GM10248 (cell line): Measurements from ENCODE around the gene C1orf56.
A peak's percentile ranks its signal among the peaks of the same experiment; 100 is the strongest.

Experiments
- CTCF ChIA-PET: fragments of 300-600 bp; sonication (Branson Sonifier 250); formaldehyde crosslinking; extraction: SDS; loops from one replicate; lab custom pipeline; 2021; ENCODE audit warnings: antibody characterized with exemption; lab: Yijun Ruan, JAX
- POLR2A ChIA-PET: fragments of 350-650 bp; sonication (Branson Sonifier 250); formaldehyde crosslinking; extraction: SDS; loops from one replicate; lab custom pipeline; 2020; ENCODE audit warnings: antibody characterized with exemption; lab: Yijun Ruan, JAX
- DNase-seq: peaks from one replicate; pipeline ENCODE4 v3.0.0; 2012; ENCODE audit errors: extremely low spot score
- CTCF ChIP-seq: IDR thresholded peaks from 2 replicates; pipeline ENCODE4 v1.5.1; 2012; ENCODE audit warnings: mild to moderate bottlenecking, low read depth; ENCODE audit errors: extremely low read depth, missing control alignments, control extremely low read depth

C1orf56 gene

GRCh38 chr1:151047591-151047924, at the start of gene C1orf56:
TSS of gene C1orf56 (plus strand) at chr1:151047751. CDS start at chr1:151047848, 97 bp downstream.
- DNase-seq: peak; percentile 87
- ChIA-PET CTCF (interaction anchor here (0.7 to 6.8 kb wide), 13 partner anchors 12 to 283 kb away, joined by 3 to 69 read pairs (median 3); partner anchors contain the start of genes CDC42SE1, GABPB2, MINDY1 and MLLT11), POLR2A (interaction anchor here (1.1 to 1.6 kb wide), 2 partner anchors 10 to 11 kb away, joined by 3 to 4 read pairs; no protein-coding TSS in a partner anchor)
- TF ChIP-seq CTCF: no peak

- CTCF ChIA-PET: interaction anchor here (0.9 to 9.7 kb wide), 8 partner anchors 8 to 742 kb away, joined by 3 to 158 read pairs (median 6); partner anchors contain the start of genes ANXA9, CERS2, MINDY1 and TNFAIP8L2
- no peak for DNase-seq
- TF ChIP-seq CTCF: no peak
- POLR2A ChIA-PET: interaction anchor here (1.0 kb wide), 1 partner anchor 9 kb away, joined by 3 read pairs; the partner anchor contains the start of gene MINDY1
These were observed 49.6 kb upstream of the C1orf56 start for GRCh38 chr1:150997949-150998348.

GRCh38 chr1:150999051-150999674, 48.4 kb upstream of the C1orf56 start:
- no peak for TF ChIP-seq CTCF
- POLR2A ChIA-PET: interaction anchor here (1.1 kb wide), 1 partner anchor 420 kb away, joined by 6 read pairs; the partner anchor contains the start of gene MCL1
- CTCF ChIA-PET: interaction anchor here (0.9 to 9.7 kb wide), 7 partner anchors 15 to 743 kb away, joined by 3 to 158 read pairs (median 4); partner anchors contain the start of genes ANXA9 and CERS2
- no peak for DNase-seq

GRCh38 chr1:150999926-151000325, 47.6 kb upstream of the C1orf56 start:
- TF ChIP-seq CTCF: no peak
- ChIA-PET CTCF (interaction anchor here (1.2 to 9.7 kb wide), 6 partner anchors 16 to 744 kb away, joined by 3 to 158 read pairs (median 6); partner anchors contain the start of gene ANXA9), POLR2A (interaction anchor here (1.1 kb wide), 1 partner anchor 420 kb away, joined by 6 read pairs; the partner anchor contains the start of gene MCL1)
- no peak for DNase-seq

GRCh38 chr1:151000408-151000807, 47.1 kb upstream of the C1orf56 start:
- ChIA-PET POLR2A (no interaction called here), CTCF (interaction anchor here (1.6 to 9.7 kb wide), 4 partner anchors 16 to 439 kb away, joined by 3 to 158 read pairs (median 18); partner anchors contain the start of gene ANXA9)
- no peak for DNase-seq
- no peak for TF ChIP-seq CTCF

GRCh38 chr1:151001602-151002001, 45.9 kb upstream of the C1orf56 start:
- ChIA-PET POLR2A (no interaction called here), CTCF (interaction anchor here (1.0 to 9.7 kb wide), 7 partner anchors 8 to 814 kb away, joined by 3 to 158 read pairs (median 4); partner anchors contain the start of genes ANXA9 and TNFAIP8L2)
- no peak for DNase-seq
- TF ChIP-seq CTCF: no peak
